NCI-H510A (cell line): ENCODE data around the gene TMBIM6.
"Not testable (repeated sequence)": the region's sequence is repeated elsewhere in the genome, so short reads cannot be mapped to it uniquely, and the experiment has no call there.

Experiments used
- DNase-seq: peaks from one replicate; lab custom pipeline; 2025; lab: John Stamatoyannopoulos, UW

The TMBIM6 gene, protein sequence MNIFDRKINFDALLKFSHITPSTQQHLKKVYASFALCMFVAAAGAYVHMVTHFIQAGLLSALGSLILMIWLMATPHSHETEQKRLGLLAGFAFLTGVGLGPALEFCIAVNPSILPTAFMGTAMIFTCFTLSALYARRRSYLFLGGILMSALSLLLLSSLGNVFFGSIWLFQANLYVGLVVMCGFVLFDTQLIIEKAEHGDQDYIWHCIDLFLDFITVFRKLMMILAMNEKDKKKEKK

DNA sequence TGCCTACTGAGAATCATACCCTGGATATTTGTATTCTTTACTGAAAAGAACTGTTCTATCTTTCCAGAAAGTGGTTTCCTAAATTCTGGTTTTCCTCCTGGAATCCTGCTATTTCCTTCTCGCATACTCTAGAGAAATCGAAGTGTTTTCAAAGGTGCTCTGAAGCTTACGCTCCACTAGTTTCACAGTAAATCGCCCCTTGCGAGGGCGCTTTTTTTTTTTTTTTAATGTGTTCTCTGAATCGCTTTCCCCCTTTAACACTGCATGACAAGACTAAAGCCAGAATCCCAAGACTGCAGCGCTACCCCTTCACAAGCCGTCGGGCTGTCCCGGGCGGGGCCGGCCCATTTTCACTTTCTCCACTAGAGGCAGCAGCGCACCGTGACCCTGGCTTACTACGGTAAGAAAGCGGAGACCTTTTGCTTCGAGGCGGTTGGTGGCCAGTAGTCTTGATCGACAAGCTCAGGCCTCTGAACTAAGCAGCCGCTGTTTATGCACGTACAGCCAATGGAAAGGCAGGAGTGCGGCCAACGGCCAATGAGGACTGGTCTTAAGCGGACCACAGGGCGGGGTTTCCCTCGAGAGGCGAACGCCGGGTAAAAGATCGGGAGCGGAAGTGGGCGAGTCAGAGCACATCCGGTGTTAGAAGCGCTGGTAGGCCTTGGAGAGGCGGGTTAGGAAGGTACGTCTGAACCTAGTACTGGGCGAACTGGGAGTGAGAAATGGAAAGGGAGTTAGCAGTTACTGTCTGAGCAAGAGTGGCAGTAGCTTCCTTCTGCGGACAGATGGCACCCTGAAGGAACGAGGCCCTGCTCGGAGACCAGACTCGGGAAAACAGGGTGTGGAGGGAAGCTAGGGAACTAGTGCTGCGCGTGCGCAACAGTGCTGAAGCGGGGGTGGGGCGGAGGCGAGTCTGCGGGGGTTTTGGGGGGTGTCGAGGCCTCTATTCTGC lies at the start of gene TMBIM6:
Gene TMBIM6, plus strand, starts transcription at position 628 of the 952 bp plus-strand sequence. CDS start 10,937 bp downstream, outside the sequence.
- peak; percentile 99 for DNase-seq

DNA sequence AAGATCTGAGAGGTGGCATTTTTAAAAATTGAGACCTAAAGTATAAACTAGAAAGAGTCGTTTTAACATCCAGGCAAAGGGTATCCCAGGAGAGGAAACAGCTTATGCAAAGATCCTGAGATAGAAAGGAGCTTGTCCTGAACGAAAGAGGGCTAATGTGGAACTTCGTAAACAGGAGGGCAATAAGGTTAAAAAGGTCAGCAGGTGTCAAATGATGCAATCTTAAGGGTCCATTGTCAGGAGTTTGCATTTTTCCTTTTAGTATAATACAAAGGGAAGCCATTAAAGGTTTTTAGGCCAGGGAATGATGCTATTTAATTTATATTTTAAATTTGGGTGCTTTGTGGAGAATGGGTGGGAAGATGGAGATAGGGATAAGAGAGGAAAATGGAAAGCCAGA lies 48.5 kb upstream of the TMBIM6 start:
- DNase-seq = no peak

DNA sequence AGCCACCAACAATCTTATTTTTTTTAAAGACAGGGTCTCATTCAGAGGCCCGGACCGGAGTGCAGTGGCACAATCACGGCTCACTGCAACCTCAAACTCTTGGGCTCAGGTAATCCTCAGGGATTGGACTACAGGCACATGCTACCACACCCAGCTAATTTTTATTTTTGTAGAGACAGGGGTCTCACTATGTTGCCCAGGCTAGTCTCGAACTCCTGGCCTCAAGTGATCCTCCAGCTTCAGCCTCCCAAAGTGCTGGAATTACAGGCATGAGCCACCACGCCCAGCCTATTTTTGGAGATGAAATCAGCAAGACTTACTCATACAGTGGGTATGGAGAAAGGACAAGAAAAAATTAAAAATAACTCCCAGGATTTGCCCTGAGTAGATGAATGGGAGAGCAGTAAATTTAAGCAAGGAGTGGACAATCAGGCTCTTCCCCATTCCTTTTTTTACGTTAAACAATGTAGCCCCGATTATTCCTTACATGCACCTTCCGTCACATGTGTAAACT lies 47.4 kb upstream of the TMBIM6 start:
- DNase-seq = no peak

DNA sequence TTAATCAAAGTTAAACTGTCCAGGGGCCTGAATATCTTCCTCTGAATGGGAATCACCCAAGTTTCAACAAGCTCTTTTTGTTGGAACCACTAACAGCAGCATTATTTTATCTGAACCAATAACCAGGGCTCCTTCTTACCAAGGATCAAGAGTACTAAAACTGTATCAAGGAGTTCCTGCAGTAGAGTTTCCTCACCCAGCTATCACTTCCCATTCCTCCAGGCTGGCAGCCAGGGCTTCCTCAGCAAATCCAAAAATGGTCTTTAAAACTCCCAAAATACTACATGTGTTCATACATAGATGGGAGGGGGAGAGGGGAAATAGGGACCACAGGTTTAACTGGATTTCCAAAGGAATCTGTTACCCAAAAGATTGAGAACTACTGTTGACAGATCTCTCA lies 44.6 kb upstream of the TMBIM6 start:
- no peak for DNase-seq

DNA sequence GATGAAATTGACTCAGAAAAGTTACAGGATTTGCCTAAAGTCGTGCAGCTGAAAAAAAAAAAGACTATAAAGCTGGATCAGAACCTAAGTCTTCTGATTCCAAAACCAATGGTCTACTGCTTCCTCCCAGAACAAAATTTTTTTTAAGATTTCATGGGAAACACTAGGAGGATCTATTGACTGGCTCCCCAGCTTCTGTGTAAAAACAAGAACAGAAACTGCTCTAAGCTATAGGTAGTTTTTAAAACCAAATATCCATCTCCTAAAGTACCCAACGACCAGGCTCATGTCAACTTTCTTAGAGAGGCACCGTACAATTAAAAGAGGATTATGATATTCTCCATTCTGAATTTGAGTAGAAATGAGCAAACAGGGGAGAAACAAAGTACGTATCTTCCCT lies 43.5 kb upstream of the TMBIM6 start:
- DNase-seq = no peak

DNA sequence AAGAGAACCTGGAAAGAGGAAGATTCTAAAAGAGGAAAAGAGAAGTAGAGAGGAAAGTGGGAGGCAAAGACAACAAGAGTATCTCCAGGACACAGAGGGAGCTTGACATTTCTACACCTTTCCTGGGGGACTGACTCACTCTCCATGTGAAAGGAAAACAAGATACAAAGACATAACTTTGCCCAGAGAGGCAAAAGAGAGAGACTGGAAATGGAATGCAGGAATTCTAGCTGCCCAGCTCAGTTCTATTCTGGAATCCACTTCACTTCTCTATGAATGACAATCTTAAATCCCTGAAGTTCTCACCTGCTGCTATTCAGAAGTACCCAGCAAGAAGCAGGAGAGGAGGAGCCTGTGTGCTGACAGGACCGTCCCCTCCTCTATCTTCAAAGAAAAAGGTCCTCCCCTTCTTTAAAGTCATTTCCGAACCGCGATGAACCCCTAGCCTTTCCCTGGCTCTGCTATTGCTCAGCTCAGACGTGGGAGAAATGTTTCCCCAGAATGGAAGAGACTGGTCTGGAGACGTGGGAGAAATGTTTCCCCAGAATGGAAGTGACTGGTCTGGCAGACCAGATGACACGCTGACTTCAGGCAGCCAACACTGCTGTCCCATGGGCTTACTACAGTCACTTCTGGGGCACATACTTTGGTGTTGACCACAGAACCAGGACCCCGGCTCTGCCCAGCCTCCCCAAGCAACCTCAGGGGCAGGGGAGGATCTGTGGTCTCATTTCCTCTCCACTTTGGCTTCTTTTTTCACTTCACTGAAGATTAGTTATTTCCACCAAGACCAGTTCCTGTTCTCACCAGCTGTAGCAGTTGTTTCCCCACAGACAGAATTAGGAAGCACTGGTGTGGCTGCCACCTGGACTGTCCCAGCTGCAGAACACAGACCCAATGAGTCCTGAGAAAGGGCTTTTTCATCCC lies 42.5 kb upstream of the TMBIM6 start:
- DNase-seq = no peak

DNA sequence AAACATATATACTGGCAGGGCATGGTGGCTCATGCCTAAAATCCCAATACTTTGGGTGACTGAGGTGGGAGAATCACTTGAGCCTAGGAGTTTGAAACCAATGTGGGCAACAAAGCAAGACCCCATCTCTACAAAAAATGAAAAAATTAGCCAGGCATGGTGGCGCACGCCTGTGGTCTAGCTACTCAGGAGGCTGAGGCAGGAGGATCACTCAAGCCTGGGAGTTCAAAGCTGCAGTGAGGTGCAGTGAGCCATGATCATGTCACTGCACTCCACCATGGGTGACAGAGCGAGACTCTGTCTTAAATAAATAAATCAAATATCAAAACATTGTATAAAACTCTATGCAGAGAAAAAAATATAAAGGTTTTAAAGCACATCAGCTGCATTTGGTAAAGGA lies 39.3 kb upstream of the TMBIM6 start:
- DNase-seq = no peak

DNA sequence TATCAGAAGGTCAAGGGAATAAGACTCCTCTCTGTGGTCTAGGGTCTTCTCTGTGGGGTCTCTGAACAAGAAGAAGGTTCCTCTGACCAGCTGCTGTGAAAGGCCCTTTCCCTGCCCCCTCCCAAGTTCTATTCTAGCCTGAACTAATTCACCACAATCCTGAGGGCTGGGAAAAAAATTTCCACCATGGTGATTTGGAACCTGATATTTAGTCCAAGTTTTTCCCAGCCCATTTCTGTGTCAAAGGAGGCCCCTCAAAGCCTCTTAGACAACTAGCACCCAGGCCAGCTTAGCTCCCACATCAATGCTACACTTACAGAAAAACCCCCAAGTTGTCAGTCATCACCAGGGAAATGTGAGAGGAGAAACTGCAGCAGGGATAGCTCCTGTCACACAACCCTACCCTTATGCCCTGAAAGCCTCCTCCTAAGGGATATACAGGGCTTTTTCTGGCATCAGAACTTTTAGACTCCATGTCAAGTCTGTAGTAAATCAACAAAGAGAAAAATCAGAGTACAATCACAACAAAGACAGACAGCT lies 38.6 kb upstream of the TMBIM6 start:
- DNase-seq = no peak

DNA sequence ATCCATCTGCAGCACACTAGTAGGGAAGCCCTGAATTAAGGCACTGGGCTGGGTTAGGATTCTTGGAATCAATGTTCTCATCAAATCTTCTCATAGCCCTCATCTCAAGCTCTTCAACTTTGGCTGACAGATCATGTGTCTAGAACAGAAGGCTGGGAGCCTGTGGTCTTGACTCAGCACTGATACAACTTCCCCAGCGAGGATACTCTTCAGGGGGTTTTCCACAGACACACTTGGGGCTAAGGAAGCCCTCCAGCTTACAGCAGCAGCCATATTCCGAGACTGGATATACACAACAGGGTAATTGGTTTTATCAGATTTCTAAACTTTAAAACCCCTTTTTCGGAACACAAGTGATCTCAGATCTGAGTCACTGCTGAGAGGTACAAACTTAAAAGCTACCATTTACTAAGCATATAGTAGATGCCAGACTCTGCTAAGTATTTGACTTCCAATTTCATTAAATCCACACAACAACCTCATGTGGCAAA lies 37.7 kb upstream of the TMBIM6 start:
- DNase-seq = no peak

DNA sequence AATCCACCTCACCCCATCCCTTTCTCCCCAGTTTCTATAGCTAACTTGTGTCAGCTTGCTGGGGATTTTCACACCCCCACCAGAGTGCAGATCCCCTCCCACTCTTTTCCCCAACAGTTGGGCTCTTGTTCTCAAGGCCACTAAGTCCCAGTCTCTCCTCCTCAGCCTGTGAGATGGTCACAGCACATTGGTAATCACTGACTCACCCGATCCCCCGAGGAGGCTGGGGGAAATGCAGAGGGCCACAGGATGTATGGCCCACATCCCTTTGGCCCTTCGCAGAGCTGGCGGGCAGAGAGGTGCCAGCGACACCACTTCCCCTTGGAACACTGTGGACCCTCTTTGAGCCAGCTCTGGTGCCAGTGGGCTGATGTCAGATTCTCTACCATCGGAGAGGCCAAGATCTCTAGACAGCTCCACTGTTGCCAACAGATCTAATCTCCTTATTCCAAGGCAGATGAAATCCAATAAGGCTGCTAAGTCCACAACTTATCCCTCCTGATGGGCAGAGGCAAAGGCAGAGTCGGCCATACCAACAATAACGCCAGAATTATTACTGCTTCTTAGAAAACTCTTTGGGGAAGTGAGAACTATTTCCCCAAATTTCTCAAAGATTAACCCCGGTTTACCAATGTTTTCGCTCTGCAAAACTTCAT lies 35.8 kb upstream of the TMBIM6 start:
- DNase-seq = no peak

DNA sequence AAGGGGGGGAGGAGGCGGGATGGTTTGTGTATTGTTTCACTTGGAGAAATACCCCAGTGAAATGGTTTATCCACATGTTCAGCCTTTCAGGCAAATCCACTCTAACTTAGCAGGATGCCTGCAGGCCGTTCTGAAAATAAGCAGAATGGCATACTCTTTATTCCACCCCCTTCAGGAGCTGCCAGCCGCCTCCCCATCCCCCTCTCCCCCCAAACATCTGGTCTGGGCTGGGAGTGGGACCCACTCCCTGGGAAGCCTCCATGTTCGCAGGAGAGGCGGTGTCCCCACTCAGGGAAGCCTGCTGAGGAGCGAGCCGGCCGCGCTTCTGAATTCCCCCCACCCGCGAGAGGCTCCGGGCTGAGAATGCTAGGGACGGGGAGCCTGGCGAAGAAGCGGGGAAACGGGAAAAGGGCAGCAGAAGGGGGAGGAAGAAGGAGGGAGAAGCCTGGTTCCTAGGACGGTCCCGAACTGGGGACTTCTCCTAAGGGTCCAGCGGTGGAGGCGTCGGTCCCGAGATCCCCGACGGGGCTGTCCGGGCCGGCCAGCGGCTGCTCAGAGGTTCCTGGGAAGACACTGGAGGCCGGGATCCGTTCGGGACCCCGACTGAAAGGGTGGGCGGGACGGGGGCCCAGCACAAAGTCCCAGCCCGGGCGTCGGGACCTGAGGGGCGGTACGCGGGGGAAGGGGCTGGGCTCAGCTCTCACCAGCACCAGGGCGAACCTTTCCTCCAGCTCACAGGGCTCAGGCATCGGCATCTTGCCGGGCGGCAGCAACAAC lies 34.8 kb upstream of the TMBIM6 start:
- no peak for DNase-seq

DNA sequence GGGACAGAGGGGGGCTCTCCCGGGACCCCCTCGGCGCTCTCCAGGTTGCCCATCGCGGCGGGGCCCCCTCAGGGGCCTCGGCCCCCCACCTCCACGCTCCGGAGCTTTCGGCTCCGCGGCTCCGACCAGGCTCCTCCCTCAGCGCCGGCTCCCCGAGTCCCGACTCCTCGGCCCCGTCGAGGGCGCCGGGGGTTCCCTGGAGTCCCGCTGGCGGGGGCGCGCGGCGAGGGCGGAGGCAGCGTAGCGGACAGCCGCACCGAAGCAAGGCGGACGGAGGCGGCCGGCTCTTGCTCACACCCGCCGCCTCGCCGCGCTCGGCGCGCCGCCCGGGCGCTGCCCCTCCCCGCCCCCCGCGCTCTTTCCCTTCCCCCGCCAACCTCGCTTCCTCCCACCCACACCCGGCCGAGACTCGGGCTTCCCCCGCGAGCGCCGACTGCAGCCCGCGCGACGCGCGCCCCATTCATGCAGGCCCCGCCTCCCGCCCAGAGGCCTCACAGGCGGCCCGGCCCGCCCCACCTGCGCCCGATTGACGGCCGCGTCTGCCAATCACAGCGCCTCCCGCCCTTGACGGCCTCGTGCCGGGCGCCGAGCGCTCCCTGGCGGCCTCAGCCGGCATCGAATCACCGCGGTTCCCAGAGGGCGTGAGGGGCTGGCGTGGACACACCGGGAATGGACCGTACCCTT lies 34.1 kb upstream of the TMBIM6 start, which contains the start of gene FMNL3:
Gene FMNL3, minus strand, starts transcription at position 278 of the 684 bp plus-strand sequence. Its CDS starts 225 bp downstream, at position 53.
- DNase-seq = peak; percentile 87

DNA sequence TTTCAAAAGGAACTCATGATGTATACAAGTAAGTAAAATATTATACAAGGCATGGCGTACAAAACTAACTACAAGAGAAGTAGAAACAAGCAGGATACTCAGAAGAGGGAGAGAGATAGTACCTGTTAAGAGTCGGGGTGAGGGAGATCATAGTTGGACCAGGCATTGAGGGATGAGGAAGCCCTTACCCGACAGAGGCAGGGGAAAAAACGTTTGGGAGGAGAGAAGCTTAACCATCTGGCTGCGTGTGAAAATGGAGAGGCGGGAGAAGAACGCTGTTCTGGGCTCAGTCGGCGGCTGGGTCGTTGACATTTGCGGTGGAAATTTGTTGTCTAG lies 33.6 kb upstream of the TMBIM6 start:
- DNase-seq = no peak

DNA sequence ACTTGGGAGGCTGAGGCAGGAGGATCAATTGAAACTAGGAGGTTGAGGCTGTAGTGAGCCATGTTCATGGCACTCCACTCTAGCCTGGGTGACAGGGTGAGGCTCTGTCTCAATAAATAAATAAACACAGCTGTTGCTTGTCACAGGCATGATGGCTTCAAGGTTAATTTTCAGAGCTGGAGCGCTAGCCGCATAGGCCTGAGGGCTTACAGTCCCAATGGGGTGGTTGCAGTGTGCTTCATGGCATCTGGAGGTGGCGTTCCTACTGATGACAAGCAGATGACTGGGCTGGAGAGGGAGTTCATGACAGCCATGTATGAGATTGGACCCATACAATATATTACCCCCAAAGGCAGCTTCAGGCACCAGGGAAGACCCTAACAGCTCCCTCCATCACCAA lies 32.5 kb upstream of the TMBIM6 start:
- DNase-seq = no peak

DNA sequence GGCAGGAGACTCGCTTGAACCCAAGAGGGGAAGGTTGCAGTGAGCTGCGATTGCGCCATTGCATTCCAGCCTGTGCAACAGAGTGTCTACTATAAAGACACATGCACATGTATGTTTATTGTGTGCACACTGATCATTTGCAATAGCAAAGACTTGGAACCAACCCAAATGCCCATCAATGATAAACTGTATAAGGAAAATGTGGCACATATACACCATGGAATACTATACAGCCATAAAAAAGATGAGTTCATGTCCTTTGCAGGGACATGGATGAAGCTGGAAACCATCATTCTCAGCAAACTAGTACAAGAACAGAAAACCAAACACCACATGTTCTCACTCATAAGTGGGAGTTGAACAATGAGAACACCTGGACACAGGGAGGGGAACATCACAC lies 27.4 kb upstream of the TMBIM6 start:
- not testable (repeated sequence) for DNase-seq

DNA sequence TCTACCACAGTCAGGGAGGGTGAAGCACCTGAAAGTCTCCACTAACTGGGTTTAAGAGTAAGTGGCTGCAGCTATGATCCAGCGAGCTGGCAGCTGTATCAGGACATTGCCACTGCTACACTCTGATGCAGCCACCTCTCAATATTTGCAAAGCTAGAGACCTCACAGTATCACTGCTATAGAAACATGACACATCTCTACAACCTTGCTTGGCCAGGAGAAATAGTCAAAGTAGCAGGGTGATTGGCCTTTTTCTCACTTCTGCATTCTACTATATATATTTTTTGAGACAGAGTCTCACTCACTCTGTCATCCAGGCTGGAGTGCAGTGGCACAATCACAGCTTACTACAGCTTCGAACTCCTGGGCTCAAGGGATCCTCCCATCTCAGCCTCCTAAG lies 24.8 kb upstream of the TMBIM6 start:
- no peak for DNase-seq

DNA sequence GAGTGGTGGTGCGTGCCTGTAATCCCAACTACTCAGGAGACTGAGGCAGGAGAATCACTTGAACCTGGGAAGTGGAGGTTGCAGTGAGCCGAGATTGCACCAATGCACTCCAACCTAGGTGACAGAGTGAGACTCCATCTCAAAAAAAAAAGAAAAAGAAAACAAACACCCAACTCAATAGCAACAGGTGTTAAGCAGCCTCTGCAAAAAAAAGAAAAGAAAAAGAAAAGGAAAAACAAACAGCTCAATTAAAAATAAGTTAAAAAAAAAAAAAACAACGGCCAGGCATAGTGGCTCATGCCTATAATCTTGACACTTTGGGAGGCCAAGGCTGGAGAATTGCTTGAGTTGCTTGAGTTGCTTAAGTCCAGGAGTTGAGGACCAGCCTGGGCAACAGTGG lies 23.6 kb upstream of the TMBIM6 start:
- not testable (repeated sequence) for DNase-seq

DNA sequence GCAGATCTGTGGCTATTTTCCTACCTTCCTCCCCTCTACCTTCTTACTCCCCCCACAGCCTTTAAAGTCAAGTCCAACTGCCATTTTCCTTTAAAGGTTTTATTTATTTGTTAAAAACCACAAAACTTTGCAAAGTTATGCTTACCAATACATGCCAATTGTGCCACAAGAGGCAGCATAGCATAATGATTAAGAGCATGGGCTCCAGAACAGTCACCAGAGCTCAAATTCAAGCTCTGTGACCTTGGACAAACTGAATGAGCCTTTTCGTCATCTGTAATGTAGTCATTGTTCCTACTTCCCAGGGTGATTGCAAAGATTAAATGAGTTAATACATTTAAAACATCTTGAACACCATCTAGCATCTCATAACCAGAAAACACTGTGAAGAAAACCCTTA lies 21.1 kb upstream of the TMBIM6 start:
- DNase-seq = no peak

DNA sequence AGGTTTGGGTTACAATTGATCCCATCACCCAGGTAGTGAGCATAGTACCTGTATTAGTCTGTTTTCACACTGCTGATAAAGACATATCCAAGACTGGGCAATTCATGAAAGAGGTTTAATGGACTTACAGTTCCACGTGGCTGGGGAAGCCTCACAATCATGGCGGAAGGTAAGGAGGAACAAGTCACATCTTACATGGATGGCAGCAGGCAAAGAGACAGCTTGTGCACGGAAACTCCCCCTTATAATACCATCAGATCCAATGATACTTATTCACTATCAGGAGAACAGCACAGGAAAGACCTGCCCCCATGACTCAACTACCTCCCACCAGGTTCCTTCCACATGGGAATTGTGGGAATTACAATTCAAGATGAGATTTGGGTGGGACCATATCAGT lies 20.0 kb upstream of the TMBIM6 start:
- DNase-seq = not testable (repeated sequence)

DNA sequence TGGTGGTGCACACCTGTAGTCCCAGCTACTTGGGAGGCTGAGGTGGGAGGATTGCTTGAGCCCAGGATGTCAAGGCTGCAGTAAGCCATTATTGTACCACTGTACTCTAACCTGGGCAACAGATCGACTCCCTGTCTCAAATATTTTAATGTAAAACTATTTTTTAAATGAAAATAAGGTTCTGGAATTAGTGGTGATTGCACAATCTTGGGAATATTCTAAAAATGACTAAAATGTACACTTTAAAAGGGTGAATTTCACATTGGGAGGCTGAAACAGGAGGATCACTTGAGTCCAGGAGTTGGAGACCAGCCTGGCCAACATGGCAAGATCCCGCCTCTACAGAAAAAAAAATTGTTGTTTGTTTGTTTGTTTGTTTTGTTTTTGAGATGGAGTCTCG lies 12.9 kb upstream of the TMBIM6 start:
- DNase-seq = no peak
